Right renal pelvis (tissue), 4 donors: ENCODE measurements around the gene GATAD2A. TPM values are rescaled to one million over a fixed set of nuclear protein-coding genes. Genes with fewer than 3 reads are reported as not detected.
"Not testable (repeated sequence)": the region's sequence is repeated elsewhere in the genome, so short reads cannot be mapped to it uniquely, and the experiment has no call there.

Experiments
- DNase-seq, 4 donors: peaks; one replicate each; pipeline ENCODE4 v3.0.0-alpha.2; 2013; ENCODE audit warnings: low read depth in 4 of 4, low spot score in 3 of 4, missing footprints in 1 of 4
- polyA plus RNA-seq, 4 donors: library from polyadenylated mRNA; unstranded; fragments of 120-200 nt; gene quantifications; one replicate each; pipeline ENCODE4 v1.2.1, GENCODE V29; 2013; ENCODE audit not compliant: insufficient read length in 4 of 4

The GATAD2A gene
- polyA plus RNA-seq, 4 donors, result 45.6 to 51.0 (median 49.8) TPM

GRCh38 chr19:19387108-19387507, 18.4 kb upstream of the GATAD2A start:
- DNase-seq, result no peak

DNA sequence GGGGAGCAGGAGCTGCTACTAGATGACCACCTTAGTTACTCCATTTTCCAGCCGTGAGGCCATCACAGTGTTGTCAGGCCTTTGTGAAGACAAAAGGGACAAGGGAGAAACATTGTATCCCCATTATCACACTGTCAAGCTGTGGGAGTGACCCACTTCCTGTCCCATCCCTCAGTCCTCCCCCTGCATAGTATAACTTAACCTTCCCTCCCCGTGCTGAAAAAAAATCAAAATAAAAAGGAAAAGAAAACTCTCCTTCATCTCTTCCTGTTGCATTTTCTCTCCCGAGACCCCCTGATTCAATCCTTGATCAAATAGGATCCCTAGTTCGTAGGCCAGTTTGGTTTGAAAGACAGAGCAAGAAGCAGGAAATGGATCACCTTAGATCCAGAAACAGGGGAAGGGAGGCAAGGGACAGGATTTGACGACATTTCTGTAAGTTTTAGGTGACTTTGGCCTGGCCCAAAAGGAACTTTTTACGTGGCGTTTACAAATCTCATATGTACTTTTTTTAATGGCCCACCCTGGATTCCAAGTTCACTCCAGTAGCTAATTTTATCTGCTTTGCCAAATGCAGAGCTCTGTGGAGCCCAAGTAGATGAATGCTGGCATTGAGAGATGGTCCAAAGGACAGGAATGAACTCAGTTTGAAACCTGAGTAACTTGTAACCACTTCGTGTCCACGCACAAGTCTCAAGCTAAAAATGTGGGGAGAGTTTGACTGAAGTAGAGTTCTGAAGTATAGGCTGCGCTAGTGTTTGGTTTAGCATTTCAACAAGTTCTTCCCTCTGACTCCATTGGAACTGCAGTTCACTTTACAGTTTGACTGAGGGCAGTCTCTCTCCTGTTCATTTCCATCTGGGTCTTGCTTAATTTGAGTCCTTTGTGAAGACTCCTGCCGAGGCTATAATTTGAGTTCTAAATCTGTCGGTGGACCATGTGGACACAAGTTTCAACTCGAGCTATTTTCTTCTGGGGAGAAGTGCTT, 16.6 kb upstream of the GATAD2A start:
- DNase-seq, result no peak

- DNase-seq, result not testable (repeated sequence)
Measured at GRCh38 chr19:19389683-19390082, 15.8 kb upstream of the GATAD2A start.

DNA sequence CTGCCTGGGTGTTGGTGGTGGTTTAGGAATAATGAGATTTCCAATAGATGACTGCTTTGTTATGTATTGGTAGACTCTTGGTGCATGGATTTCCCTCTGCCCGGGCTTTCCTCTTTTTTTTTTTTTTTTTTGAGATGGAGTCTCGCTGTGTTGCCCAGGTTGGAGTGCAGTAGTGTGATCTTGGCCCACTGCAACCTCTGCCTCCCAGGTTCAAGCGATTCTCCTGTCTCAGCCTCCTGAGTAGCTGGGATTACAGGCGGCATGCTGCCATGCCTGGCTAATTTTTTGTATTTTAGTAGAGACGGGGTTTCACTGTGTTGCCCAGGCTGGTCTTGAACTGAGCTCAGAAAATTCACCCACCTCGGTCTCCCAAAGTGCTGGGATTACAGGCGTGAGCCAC, 11.1 kb upstream of the GATAD2A start:
- DNase-seq, result not testable (repeated sequence)

DNA sequence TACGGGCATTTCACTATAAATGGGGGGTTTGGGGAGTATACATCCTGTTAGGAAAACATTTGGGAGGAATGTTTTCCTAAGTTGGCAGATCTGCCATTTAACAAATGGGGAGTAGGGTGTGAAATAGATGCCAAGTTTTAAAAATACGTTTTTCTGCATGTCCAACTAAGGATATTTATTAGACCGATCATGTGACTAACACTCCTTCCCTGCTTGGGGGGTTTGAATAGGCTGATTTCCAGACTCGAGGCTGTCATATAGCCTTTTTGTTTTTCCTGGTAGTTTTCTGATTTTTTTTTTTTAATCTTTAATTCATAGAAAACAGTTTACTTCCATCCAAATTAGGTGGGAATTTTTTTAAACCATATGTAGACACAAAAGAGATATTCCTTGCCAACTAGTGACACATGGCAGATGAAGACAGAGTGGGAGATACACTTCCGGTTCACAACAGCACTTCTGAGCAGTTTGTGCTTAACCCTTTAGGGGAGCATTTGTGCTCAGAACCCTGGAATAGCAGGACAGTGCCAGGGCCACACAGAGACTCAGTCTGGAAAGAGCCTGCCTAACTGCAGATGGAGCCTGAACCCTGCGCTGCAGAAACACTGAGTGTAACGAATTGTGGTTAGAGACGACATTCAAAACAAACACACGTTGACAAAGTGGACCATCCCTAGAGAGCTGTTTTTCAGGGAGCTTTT, 5.6 kb upstream of the GATAD2A start:
- no peak for DNase-seq

- no peak for DNase-seq
Measured at GRCh38 chr19:19402656-19403372, 2.7 kb upstream of the GATAD2A start.

GRCh38 chr19:19403373-19403901, 2.0 kb upstream of the GATAD2A start:
- no peak for DNase-seq

DNA sequence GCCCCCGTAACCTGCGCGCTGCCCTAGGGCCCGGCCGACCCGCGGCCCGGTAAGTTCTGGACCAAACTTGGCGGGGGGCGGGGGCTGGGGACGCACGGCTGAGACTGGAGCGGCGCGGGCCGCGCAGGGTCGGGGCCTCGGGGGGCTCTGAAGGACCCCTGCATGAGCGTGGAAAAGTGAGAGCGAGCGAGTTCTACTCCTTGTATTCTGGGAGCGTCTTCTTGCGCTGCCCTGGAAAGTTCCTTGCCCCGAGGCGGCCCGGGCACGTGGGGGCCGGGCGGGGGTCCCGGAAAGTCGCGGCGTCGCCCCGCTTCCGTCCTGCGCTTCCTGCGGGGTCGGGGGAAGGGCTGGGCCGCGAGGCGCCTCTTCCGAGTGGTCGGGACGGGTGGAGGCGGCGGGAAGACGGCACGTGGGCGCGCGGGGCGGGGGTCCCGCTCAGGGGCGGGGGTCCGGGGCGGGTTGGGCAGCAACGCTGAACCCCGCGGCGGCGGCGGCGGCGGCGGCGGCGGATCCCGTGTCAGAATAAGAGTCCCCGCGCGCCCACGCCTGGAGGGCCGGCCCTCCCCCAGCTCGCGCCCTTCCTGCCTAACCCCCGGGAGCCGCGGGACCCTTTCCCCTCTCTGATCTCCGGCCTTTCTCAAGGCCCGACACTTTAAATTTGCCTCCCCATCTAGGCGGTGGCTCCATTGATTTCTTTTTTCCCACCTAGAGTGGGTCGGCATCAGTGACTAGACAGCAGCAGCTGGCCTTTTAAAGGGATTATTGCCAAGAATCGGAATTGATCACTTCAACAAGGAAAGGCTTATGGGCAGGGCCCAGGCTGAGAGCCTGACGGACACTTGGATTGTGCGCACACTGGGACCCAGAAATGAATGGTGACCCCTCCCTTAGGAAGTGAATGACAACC, 749 bp downstream of the GATAD2A start:
- no peak for DNase-seq

DNA sequence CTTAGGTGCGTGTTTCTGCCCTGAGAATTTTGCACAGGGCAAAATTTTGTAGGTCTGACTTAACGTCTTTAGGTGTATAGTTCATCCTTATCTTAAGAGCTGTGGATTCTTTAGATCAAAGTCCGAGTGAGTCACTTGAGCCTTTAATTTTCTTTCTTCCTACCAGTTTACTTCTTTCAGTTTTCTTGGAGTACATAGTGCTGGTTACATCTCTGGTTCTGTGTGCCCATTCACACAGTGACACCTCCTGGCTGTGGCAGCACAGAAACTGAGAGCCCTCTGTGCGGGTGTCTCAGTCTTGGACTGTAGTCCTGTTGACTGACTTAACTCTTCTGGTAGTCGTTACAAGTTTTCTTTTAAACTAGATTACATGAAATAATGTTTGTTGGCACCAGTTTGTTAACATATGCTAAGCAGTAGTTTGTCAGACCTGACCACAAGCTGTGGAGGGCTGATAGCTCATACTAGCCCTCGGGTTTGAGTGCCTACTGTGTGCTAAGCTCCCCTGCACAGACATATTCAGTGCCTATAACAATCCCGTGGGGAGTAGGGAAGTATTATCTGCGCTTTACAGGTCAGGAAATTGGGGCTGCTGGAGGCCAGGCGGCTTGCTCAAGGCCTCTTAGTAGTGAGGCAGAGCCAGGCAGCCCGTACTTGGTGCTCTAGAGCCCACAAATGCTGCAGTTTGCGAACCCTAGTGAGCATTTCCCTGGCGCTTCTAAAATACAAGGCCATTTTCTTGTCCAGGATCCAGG, 1.6 kb downstream of the GATAD2A start:
- DNase-seq, result no peak

GRCh38 chr19:19407633-19407930, 2.1 kb downstream of the GATAD2A start:
- no peak for DNase-seq

DNA sequence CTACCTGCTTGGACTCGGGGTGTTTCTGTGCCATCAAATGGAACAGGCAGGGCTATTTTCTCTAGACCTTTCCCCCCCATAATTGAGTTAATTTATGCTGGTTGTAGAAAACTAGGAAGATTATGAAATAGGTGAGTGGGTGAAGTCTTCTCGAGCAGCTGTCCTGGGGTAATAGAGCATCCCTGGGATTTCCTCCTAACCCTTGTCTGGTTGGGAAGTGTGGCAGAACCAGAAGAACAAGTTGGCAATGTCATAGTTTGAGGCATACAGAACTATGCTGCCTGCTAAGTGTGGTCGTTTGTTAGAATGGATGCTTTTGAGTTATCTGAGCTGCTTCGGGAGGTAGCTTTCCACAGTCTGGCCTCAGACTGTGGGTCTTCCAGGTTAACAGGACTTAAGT, 3.7 kb downstream of the GATAD2A start:
- no peak for DNase-seq

GRCh38 chr19:19409631-19410030, 4.2 kb downstream of the GATAD2A start:
- no peak for DNase-seq

- DNase-seq, result no peak
Measured at GRCh38 chr19:19410553-19411550, 5.4 kb downstream of the GATAD2A start.

- DNase-seq, result no peak
Measured at GRCh38 chr19:19416280-19416679, 10.8 kb downstream of the GATAD2A start.

DNA sequence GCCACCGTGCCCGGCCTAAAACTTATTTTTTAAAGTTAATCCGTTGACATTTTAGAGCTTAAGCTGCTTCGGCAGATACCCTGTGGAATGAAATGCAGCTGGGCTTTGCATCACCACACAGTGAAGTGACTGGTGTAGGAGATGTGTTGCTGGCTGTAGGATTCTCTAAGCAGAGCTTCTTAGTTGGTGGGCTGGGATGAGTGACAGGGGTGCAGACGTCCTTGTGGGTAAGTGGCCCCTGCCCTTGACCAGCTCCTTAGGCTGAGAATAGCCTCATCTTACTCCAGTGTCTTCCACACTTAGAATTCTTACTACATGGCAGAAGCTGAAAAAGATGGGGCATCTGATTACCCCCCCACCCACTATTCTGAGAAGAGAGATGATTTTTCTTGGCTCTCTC, 11.6 kb downstream of the GATAD2A start:
- DNase-seq, result no peak

- no peak for DNase-seq
Measured at GRCh38 chr19:19417628-19418245, 12.3 kb downstream of the GATAD2A start.

DNA sequence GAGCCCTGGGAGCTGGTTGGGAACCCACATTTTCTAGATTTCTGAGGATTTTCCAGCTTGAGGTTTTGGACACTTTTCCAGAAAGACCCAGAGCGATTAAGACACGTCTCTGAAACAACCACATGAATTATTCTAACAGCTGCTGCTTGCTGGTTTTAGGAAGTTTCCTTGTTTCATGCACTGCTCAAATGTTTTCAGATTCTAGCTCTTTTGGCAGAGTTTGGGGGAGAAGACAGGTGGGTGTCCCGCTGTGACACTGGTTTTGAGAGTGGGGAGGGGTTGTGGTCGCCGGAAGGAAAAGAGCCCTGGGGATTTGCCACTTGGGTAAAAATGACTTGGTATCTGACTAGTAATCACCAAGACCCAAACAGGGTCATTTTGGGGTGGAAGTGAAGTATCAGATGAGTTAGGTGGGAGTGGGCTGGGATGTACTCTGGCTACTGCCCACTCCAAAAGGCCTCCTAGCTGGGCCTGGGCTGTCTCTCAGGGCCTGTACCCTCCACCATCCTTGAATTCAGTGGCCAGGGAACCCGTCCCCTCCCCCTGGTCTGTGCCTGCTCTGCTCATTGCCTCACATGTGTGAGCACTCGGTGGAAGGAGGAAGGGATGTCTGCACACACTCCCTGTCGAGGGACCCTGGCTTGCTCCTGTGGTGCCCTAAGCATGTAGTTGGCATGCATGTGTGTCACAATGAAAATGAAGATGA, 13.2 kb downstream of the GATAD2A start:
- DNase-seq, result no peak
